DND-41 (cell line): ENCODE results near the gene CEP350.

Experiments used
- ATAC-seq: fragments of 200-7000 bp; cut with Tn5 transposase; 3 replicates; pipeline ENCODE4 v1.9.1; 2021; ENCODE audit warnings: low read depth; ENCODE audit not compliant: insufficient read depth
- DNase-seq: peaks from one replicate; pipeline ENCODE4 v3.0.0-alpha.2; 2020
- H2AFZ ChIP-seq: 2 replicates; pipeline ENCODE4 v1.6.0; 2012; ENCODE audit warnings: low read depth, low read length
- H3K27ac ChIP-seq: 2 replicates; pipeline ENCODE4 v1.5.1; 2012; ENCODE audit warnings: low read length, inconsistent platforms
- H3K27me3 ChIP-seq: fragments of 200-600 bp; sonication (generic); 2 replicates; pipeline ENCODE4 v1.6.0; 2012; ENCODE audit warnings: low read length, mild to moderate bottlenecking, inconsistent platforms; ENCODE audit not compliant: insufficient read depth, poor library complexity
- H3K36me3 ChIP-seq: 2 replicates; pipeline ENCODE4 v1.5.1; 2012; ENCODE audit warnings: low read length, inconsistent platforms; ENCODE audit not compliant: insufficient read depth
- H3K4me1 ChIP-seq: 2 replicates; pipeline ENCODE4 v1.5.1; 2012; ENCODE audit warnings: mild to moderate bottlenecking, low read length; ENCODE audit not compliant: insufficient read depth
- H3K4me2 ChIP-seq: 2 replicates; pipeline ENCODE4 v1.6.0; 2012; ENCODE audit warnings: mild to moderate bottlenecking, moderate library complexity, low read length, inconsistent platforms; ENCODE audit not compliant: insufficient read depth
- H3K4me3 ChIP-seq, 2 experiments: fragments of 200-600 bp in 1 of 2; shearing (Covaris generic) in 1 of 2; 2 replicates each; pipeline ENCODE4 v1.5.1; 2012 to 2016; ENCODE audit warnings: inconsistent platforms in 2 of 2, low read length in 2 of 2, mild to moderate bottlenecking in 2 of 2, low read depth in 1 of 2, moderate library complexity in 1 of 2
- H3K79me2 ChIP-seq: 2 replicates; pipeline ENCODE4 v1.6.0; 2012; ENCODE audit warnings: low read length, inconsistent platforms; ENCODE audit not compliant: insufficient read depth
- H3K9ac ChIP-seq: 2 replicates; pipeline ENCODE4 v1.6.0; 2012; ENCODE audit warnings: low read depth, mild to moderate bottlenecking, inconsistent platforms, low read length, moderate library complexity
- H3K9me3 ChIP-seq: 2 replicates; pipeline ENCODE4 v1.5.1; 2012; ENCODE audit warnings: low read length, moderate library complexity, mild to moderate bottlenecking, inconsistent platforms; ENCODE audit not compliant: insufficient read depth, severe bottlenecking
- H4K20me1 ChIP-seq: 2 replicates; pipeline ENCODE4 v1.6.0; 2012; ENCODE audit warnings: low read length; ENCODE audit not compliant: insufficient read depth
- CTCF ChIP-seq: IDR thresholded peaks from 2 replicates; pipeline ENCODE4 v1.5.1; 2012; ENCODE audit warnings: borderline replicate concordance, low read length, moderate library complexity, mild to moderate bottlenecking; ENCODE audit not compliant: poor library complexity, severe bottlenecking; ENCODE audit errors: extremely low read depth
- EZH2 ChIP-seq: IDR thresholded peaks from 3 replicates; pipeline ENCODE4 v1.6.1; 2012; ENCODE audit warnings: borderline replicate concordance, low read depth, mild to moderate bottlenecking, moderate library complexity, low read length, inconsistent platforms; ENCODE audit not compliant: severe bottlenecking

CEP350 gene

GRCh38 chr1:179976970-179977651 is 22.5 kb downstream of the CEP350 start:
- no peak overlapping the region for H3K4me3 ChIP-seq
- ATAC-seq = no peak
- H3K27me3 ChIP-seq = no peaks in the 10 kb centered on the region
- H3K9ac ChIP-seq = no peak overlapping the region
- peaks cover 12% of the 10 kb centered on the region; the same call in 1 of the 2 replicates for H4K20me1 ChIP-seq
- no peaks in the 10 kb centered on the region for H3K36me3 ChIP-seq
- TF ChIP-seq CTCF (no peak), EZH2 (no peak)
- no peak for DNase-seq
- H3K9me3 ChIP-seq = no peaks in the 10 kb centered on the region
- peaks cover 94% of the 10 kb centered on the region for H3K79me2 ChIP-seq
- H3K27ac ChIP-seq = no peak overlapping the region
- H2AFZ ChIP-seq = no peak overlapping the region
- H3K4me1 ChIP-seq = no peaks in the 10 kb centered on the region
- H3K4me2 ChIP-seq = no peak overlapping the region

- peaks cover 96% of the 10 kb centered on the region for H3K79me2 ChIP-seq
- H4K20me1 ChIP-seq = peaks cover 13% of the 10 kb centered on the region; the same call in 1 of the 2 replicates
- no peaks in the 10 kb centered on the region for H3K4me1 ChIP-seq
- DNase-seq (no peak), ATAC-seq (no peak)
- H3K4me2 ChIP-seq = no peak overlapping the region
- H3K27ac ChIP-seq = no peak overlapping the region
- no peaks in the 10 kb centered on the region for H3K36me3 ChIP-seq
- TF ChIP-seq CTCF (no peak), EZH2 (no peak)
- no peaks in the 10 kb centered on the region for H3K27me3 ChIP-seq
- H2AFZ ChIP-seq = no peak overlapping the region
- no peak overlapping the region for H3K9ac ChIP-seq
- no peak overlapping the region for H3K4me3 ChIP-seq
- no peaks in the 10 kb centered on the region for H3K9me3 ChIP-seq
Measured at GRCh38 chr1:179978199-179979079, 23.8 kb downstream of the CEP350 start.

GRCh38 chr1:179984101-179984500 is 29.5 kb downstream of the CEP350 start:
- Histone ChIP-seq H4K20me1 (peaks cover 14% of the 10 kb centered on the region; the same call in 1 of the 2 replicates), H3K79me2 (peaks cover 81% of the 10 kb centered on the region), H3K9ac (no peak overlapping the region), H3K36me3 (peaks cover 16% of the 10 kb centered on the region; the same call in 1 of the 2 replicates), H3K4me2 (no peak overlapping the region), H3K9me3 (no peaks in the 10 kb centered on the region), H3K4me1 (no peaks in the 10 kb centered on the region), H3K4me3 (no peak overlapping the region), H3K27me3 (no peaks in the 10 kb centered on the region), H3K27ac (no peak overlapping the region), H2AFZ (no peak overlapping the region)
- ATAC-seq (no peak), DNase-seq (no peak)
- TF ChIP-seq CTCF = no peak
- TF ChIP-seq EZH2 = no peak
